ENCODE results near the gene SHE. TPM values are rescaled to one million over a fixed set of nuclear protein-coding genes. Genes with fewer than 3 reads are reported as not detected.

Gene SHE
- total RNA-seq, 1 donor from 2014 or later = 79.3 TPM

GRCh38 chr1:154527192-154527591, 25.0 kb upstream of the SHE start:
- no peak for TF ChIP-seq CTCF (IDR thresholded peaks at IDR 0.05; ENCODE audit: unreplicated experiment)
- Mint-ChIP-seq H3K27me3 (ENCODE audit: unreplicated experiment) (no peaks in the 10 kb centered on the region), H3K27ac (ENCODE audit: unreplicated experiment) (no peak overlapping the region), H3K36me3 (ENCODE audit: low read depth, unreplicated experiment) (peaks cover 41% of the 10 kb centered on the region), H3K9me3 (ENCODE audit: unreplicated experiment) (no peaks in the 10 kb centered on the region), H3K4me3 (ENCODE audit: unreplicated experiment) (no peak overlapping the region), H3K4me1 (ENCODE audit: unreplicated experiment) (peaks cover 26% of the 10 kb centered on the region)
- no peak for DNase-seq (ENCODE audit: low spot score)

- Mint-ChIP-seq H3K4me1 (ENCODE audit: unreplicated experiment) (peaks cover 47% of the 10 kb centered on the region), H3K27me3 (ENCODE audit: unreplicated experiment) (no peaks in the 10 kb centered on the region), H3K4me3 (ENCODE audit: unreplicated experiment) (peak overlapping the region; percentile 70), H3K36me3 (ENCODE audit: low read depth, unreplicated experiment) (peaks cover 43% of the 10 kb centered on the region), H3K27ac (ENCODE audit: unreplicated experiment) (peak overlapping the region; percentile 88), H3K9me3 (ENCODE audit: unreplicated experiment) (no peaks in the 10 kb centered on the region)
- DNase-seq (ENCODE audit: low spot score) = no peak
- TF ChIP-seq CTCF (IDR thresholded peaks at IDR 0.05; ENCODE audit: unreplicated experiment) = no peak
Measured at GRCh38 chr1:154524881-154525280, 22.7 kb upstream of the SHE start.

- H3K36me3 Mint-ChIP-seq (ENCODE audit: low read depth, unreplicated experiment) = peaks cover 42% of the 10 kb centered on the region
- no peak for TF ChIP-seq CTCF (IDR thresholded peaks at IDR 0.05; ENCODE audit: unreplicated experiment)
- no peak for DNase-seq (ENCODE audit: low spot score)
- H3K9me3 Mint-ChIP-seq (ENCODE audit: unreplicated experiment) = no peaks in the 10 kb centered on the region
- H3K27ac Mint-ChIP-seq (ENCODE audit: unreplicated experiment) = no peak overlapping the region
- peaks cover 51% of the 10 kb centered on the region for H3K4me1 Mint-ChIP-seq (ENCODE audit: unreplicated experiment)
- no peaks in the 10 kb centered on the region for H3K27me3 Mint-ChIP-seq (ENCODE audit: unreplicated experiment)
- no peak overlapping the region for H3K4me3 Mint-ChIP-seq (ENCODE audit: unreplicated experiment)
Measured at GRCh38 chr1:154521695-154522094, 19.5 kb upstream of the SHE start.

GRCh38 chr1:154520333-154520732, 18.1 kb upstream of the SHE start:
- peaks cover 50% of the 10 kb centered on the region for H3K4me1 Mint-ChIP-seq (ENCODE audit: unreplicated experiment)
- peaks cover 4% of the 10 kb centered on the region for H3K27me3 Mint-ChIP-seq (ENCODE audit: unreplicated experiment)
- H3K9me3 Mint-ChIP-seq (ENCODE audit: unreplicated experiment) = no peaks in the 10 kb centered on the region
- no peak for DNase-seq (ENCODE audit: low spot score)
- no peak overlapping the region for H3K4me3 Mint-ChIP-seq (ENCODE audit: unreplicated experiment)
- no peak for TF ChIP-seq CTCF (IDR thresholded peaks at IDR 0.05; ENCODE audit: unreplicated experiment)
- no peak overlapping the region for H3K27ac Mint-ChIP-seq (ENCODE audit: unreplicated experiment)
- peaks cover 53% of the 10 kb centered on the region for H3K36me3 Mint-ChIP-seq (ENCODE audit: low read depth, unreplicated experiment)

GRCh38 chr1:154519591-154519991, 17.4 kb upstream of the SHE start:
- Mint-ChIP-seq H3K27me3 (ENCODE audit: unreplicated experiment) (peaks cover 4% of the 10 kb centered on the region), H3K9me3 (ENCODE audit: unreplicated experiment) (no peaks in the 10 kb centered on the region), H3K4me3 (ENCODE audit: unreplicated experiment) (peak overlapping the region; percentile 10), H3K4me1 (ENCODE audit: unreplicated experiment) (peaks cover 42% of the 10 kb centered on the region), H3K36me3 (ENCODE audit: low read depth, unreplicated experiment) (peaks cover 51% of the 10 kb centered on the region), H3K27ac (ENCODE audit: unreplicated experiment) (no peak overlapping the region)
- TF ChIP-seq CTCF (IDR thresholded peaks at IDR 0.05; ENCODE audit: unreplicated experiment) = no peak
- no peak for DNase-seq (ENCODE audit: low spot score)

Data from endothelial cell (in vitro differentiated cells).